22Rv1 (cell line): ENCODE measurements around the gene GPR142.

Experiments used
- CTCF ChIP-seq: fragments of 450-650 bp; IDR thresholded peaks from 2 replicates; pipeline ENCODE4 v1.5.1; 2017; ENCODE audit warnings: mild to moderate bottlenecking
- ZFX ChIP-seq: fragments of 450-650 bp; IDR thresholded peaks from 2 replicates; pipeline ENCODE4 v1.6.1; 2017; ENCODE audit warnings: antibody characterized with exemption, borderline replicate concordance

DNA sequence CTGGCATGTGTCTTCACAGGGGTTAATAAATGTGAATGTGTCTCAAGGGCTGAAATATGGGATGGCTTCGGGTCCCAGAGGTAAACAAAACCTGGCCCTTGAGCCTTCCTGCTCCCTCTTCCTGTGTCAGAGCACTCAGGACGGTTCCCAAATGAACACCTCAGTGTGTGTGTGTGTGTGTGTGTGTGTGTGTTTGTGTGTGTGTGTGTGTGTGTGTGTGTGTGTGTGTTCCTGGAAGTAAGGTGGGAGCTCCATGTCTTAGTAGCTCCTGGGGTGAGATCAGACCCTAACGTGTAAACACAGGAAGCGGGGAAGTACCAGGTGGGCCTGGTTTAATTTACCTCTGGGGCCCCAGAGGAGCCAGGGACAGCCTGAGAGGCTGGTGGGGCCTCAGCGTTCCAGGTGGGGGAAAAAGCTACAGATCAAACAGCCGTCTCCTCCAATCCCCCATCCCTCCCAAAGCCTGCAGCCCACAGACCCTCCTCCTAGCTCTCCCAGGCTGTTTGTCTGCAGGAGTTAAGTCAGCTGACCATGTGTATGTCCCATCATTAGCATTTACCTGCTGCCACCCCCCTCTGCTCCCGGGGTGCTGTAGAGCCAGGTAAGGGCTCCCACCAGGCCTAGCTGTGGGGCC lies 35.2 kb upstream of the GPR142 start:
- TF ChIP-seq CTCF (no peak), ZFX (no peak)
